NOMO-1 (cell line): ENCODE results near the gene FAM184A.
A peak's percentile ranks its signal among the peaks of the same experiment; 100 is the strongest.
"Not testable (repeated sequence)": the region's sequence is repeated elsewhere in the genome, so short reads cannot be mapped to it uniquely, and the experiment has no call there.

Experiments
- DNase-seq, 2 experiments: peaks; one replicate each; lab custom pipeline; 2025; ENCODE audit not compliant: unreplicated experiment in 2 of 2; lab: John Stamatoyannopoulos, UW

FAM184A gene

GRCh38 chr6:119078376-119079282 is at the start of gene FAM184A:
Gene FAM184A, minus strand, starts transcription at chr6:119078664. Its CDS starts 365 bp downstream, at chr6:119078299.
- peak; percentile 22 to 49 for DNase-seq

- DNase-seq: no peak
Observed at GRCh38 chr6:119127627-119128026, 49.2 kb upstream of the FAM184A start.

DNA sequence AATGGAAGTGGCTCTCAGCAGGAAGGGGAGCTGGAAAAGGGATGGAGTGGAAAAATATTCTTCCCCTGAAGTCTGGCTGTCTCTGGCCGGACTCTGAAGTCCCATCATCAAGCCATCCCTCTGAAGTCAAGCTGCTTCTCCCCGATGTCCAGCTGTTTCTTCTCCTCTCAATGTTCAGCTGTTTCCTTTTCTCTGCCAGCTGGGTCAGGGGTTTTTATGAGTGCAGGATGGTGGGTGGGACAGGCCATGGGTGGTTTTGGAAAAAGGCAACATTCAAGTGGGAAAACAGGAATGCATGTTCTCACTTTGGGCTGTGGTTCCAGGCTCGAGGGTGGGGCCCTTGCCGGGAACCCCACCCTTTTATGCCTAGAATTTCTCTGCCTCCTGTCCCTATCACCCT is 48.4 kb upstream of the FAM184A start:
- no peak for DNase-seq

DNA sequence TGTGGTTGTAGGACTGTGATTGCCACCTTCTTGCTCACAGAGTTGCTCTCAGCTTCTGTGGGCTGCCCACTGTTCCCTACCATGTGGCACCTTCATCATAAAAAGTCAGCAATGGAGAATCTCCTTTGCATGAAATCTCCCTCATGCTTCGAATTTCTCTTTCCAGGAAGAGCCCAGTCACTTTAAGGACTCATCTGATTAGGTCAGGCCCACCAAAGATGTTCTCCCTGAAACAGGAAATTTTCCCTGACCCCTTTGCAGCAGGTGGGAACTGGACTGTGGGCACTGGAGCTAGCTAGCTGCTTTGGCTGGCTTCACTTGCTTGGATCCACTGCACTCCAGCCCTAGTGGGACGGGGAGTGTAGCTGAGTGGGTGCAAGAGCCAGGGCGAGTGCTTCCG is 47.7 kb upstream of the FAM184A start:
- no peak for DNase-seq

DNA sequence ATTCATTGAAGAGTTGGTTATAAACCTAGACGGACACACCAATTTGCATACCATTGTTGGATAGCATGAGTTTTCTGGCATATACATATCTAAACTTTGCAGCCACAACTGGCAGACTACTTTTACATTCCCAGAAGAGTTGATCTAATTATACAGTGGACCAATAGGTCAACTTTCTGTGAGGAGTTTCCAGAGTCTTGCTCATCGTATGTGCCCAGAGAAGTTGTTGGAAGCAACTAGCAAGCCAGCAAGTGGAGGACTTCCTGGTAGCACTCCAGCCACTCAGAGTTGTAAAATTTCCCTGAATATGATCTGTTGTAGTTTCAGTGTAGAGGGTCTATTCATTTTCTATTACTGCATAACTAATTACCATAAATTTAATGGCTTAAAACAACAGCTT is 47.1 kb upstream of the FAM184A start:
- DNase-seq: no peak

- DNase-seq: no peak
Observed at GRCh38 chr6:119124079-119124824, 45.8 kb upstream of the FAM184A start.

DNA sequence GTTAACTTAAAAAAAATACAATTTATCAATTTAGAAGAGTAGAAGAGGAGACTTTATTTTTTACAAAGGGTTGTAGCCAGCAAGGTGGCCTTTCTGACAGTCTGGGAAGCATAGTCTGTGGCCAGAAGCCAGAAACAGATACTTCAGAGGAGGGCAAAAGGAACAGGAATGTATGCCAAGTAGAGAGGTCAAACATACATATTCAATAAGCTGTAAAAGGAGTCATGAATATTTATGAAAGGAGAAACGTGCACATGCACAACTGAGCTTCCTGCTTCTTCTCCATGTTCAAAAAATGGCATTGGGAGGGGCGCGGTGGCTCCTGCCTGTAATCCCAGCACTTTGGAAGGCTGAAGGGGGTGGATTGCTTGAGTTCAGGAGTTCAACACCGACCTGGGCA is 43.9 kb upstream of the FAM184A start:
- DNase-seq: no peak

DNA sequence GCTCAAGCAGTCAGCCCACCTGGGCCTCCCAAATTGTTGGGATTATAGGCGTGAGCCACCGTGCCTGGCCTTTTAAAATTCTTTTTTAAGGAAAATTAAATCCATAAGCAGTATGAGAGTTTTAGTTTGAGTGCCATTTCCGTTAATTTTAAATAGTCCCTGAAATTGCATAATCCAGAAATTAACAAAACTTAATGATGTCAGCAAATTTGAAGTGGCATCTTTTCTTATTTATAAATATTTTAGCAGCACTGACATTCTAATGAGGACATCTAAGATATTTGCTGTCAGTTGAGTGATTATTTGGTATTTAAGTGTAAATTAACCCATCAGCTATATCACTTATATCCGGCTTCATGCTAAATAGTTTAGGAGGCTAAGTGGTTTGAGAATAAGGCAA is 42.9 kb upstream of the FAM184A start:
- no peak for DNase-seq

DNA sequence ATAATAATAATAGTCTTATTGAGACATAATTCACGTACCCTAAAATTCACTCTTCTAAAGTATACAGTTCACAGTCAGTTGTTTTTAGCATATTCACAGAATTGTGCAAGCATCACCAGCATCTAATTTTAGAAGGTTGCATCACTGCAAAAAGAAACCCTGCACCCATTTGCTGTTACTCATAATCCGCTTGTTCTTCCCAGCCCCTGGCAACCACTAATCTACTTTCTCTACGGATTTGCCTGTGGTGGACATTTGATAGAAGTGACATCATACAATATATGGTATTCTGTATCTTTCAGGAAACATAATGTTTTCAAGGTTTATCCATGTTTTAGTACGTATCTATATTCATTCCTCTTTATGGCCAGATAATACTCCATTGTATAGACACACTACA is 41.5 kb upstream of the FAM184A start:
- DNase-seq: peak; percentile 52 to 71

DNA sequence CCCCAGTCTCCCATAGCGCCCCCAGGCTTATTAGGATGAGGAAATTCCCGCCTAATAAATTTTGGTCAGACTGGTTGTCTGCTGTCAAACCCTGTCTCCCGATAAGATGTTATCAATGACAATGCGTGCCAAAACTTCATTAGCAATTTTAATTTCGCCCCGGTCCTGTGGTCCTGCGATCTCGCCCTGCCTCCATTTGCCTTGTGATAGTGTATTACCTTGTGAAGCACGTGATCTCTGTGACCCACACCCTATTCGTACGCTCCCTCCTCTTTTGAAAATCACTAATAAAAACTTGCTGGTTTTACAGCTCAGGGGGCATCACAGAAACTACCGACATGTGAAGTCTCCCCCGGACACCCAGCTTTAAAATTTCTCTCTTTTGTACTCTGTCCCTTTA is 40.6 kb upstream of the FAM184A start:
- not testable (repeated sequence) for DNase-seq

- no peak for DNase-seq
Observed at GRCh38 chr6:119116712-119117281, 38.3 kb upstream of the FAM184A start.

GRCh38 chr6:119113961-119114360 is 35.5 kb upstream of the FAM184A start:
- no peak for DNase-seq

DNA sequence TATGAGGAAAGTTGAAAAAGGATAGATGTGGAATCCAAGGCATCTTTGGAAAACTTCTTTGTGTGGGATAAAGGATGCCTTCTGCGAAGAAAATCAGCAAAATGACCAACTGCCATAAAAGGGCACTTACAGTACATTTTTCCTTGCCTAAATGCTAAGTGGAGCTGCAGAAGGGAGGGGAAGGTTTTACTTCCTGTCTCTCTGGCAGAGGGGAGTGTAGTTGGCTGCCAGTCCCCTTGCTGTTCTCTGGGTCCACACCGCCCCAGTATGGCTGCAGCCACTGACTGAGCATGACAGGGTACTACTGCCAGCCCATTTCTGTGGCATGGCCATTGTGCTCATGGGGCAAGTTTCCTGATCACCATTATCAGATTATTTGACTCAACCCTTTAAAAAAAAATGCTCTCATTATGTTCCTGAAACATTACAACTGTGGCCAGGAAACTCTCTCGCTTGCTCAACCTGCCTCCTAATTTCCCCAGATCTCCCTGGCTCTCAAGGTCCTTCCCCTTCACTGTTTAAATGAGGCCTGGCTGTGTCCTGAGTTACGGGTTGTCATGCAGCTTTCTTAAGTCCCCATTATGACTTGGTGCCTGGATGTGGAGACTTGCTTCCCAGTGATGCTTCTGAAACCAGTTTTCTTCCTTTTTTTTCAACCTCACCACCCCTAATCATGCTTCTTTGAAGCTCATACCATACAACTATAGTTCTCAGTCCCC is 34.5 kb upstream of the FAM184A start:
- peak in 1 of 2 experiments; percentile 46 for DNase-seq

GRCh38 chr6:119110601-119111548 is 32.4 kb upstream of the FAM184A start:
- peak; percentile 15 to 47 for DNase-seq

GRCh38 chr6:119109654-119110325 is 31.3 kb upstream of the FAM184A start:
- DNase-seq: peak in 1 of 2 experiments; percentile 1

DNA sequence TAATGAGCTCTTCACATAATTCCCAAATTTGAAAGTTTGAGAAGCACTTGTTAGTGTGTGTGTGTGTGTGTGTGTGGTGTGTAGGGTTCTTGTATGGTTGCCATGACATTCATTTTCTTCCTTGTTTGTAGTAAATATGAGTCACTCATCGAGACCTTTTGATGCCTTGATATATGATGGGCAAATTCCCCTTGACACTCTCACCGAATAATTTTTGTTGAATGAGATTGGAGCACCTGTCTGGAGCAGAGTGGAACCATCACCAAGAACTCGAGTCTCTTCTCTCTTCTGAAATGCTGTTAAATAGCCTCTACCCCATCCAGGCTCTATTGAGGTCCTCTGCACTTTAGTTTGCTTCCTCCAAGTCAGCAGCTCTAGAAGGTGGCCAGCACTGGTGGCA is 29.6 kb upstream of the FAM184A start:
- DNase-seq: no peak

DNA sequence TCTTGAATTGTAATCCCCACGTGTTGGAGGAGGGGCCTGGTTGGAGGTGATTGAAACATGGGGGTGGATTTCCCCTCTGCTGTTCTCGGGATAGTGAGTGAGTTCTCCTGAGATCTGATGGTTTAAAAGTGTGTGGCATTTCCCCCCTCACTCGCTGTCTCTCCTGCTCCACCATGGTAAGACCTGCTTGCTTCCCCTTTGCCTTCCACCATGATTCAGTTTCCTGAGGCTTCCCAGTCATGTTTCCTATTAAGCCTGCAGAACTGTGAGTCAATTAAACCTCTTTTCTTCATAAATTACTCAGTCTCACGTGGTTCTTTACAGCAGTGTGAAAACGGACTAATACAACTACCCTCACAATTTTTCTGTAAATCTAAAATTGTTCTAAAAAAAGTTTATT is 26.8 kb upstream of the FAM184A start:
- no peak for DNase-seq

DNA sequence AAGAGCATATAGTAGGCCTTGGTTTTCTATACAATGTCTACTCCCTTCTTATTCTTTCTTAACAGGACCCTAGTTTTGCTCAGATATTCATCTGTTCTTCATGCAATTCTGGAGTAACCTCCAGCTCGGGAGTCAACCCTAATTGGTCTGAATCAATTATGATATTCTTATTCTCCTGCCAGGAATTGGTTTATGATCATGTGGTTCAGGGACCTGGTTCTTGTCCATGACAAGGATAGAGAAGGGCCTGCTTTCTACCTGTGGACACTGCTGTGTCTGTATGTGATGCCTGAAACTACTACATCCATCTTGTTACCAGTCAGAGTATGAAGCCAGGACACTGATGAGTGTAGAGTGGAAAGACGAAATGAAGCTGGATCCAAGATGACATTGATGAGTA is 24.4 kb upstream of the FAM184A start:
- no peak for DNase-seq

- DNase-seq: no peak
Observed at GRCh38 chr6:119100115-119100514, 21.7 kb upstream of the FAM184A start.
